ENCODE data around the gene KDM1A.

KDM1A gene

GRCh38 chr1:23079025-23079424 is 59.8 kb downstream of the KDM1A start:
- DNase-seq = no peak

GRCh38 chr1:23080885-23081284 is 61.6 kb downstream of the KDM1A start:
- DNase-seq = no peak

GRCh38 chr1:23081376-23081775 is 62.1 kb downstream of the KDM1A start:
- DNase-seq = no peak

GRCh38 chr1:23083714-23084480 is 64.6 kb downstream of the KDM1A start:
- DNase-seq = no peak

GRCh38 chr1:23084880-23085279 is 65.6 kb downstream of the KDM1A start:
- no peak for DNase-seq

- no peak for DNase-seq
These were observed 66.4 kb downstream of the KDM1A start for GRCh38 chr1:23085696-23086095.

GRCh38 chr1:23088027-23088426 is 68.8 kb downstream of the KDM1A start:
- DNase-seq = no peak

GRCh38 chr1:23090056-23090455 is 70.8 kb downstream of the KDM1A start:
- DNase-seq = no peak

GRCh38 chr1:23091545-23091944 is 72.3 kb downstream of the KDM1A start:
- DNase-seq = no peak

- no peak for DNase-seq
These were observed 73.2 kb downstream of the KDM1A start for GRCh38 chr1:23092447-23092846.

GRCh38 chr1:23097316-23097715 is 78.0 kb downstream of the KDM1A start:
- no peak for DNase-seq

- DNase-seq = no peak
These were observed 79.3 kb downstream of the KDM1A start for GRCh38 chr1:23098463-23099170.

- DNase-seq = no peak
These were observed 79.9 kb downstream of the KDM1A start for GRCh38 chr1:23099171-23099536.

- peak; percentile 56 for DNase-seq
These were observed 80.9 kb downstream of the KDM1A start for GRCh38 chr1:23100074-23100748.

- no peak for DNase-seq
These were observed 82.0 kb downstream of the KDM1A start for GRCh38 chr1:23101101-23101827.

GRCh38 chr1:23101887-23102286 is 82.6 kb downstream of the KDM1A start:
- no peak for DNase-seq

- DNase-seq = no peak
These were observed 83.0 kb downstream of the KDM1A start for GRCh38 chr1:23102289-23102688.

- DNase-seq = no peak
These were observed 84.0 kb downstream of the KDM1A start for GRCh38 chr1:23103001-23103889.

GRCh38 chr1:23108918-23109533 is 89.8 kb downstream of the KDM1A start:
- DNase-seq = no peak

- DNase-seq = no peak
These were observed 91.1 kb downstream of the KDM1A start for GRCh38 chr1:23110391-23110790.

GRCh38 chr1:23111600-23112535 is 92.6 kb downstream of the KDM1A start:
- no peak for DNase-seq
